SK-N-SH (cell line): Measurements from ENCODE around the gene VAPB.

Experiments
- EP300 ChIP-seq, 2 experiments: IDR thresholded peaks; 2 replicates each; pipeline versions ENCODE4 v1.4.0 to v1.6.1; 2012; ENCODE audit warnings: borderline replicate concordance in 1 of 2, low read depth in 1 of 2, low read length in 1 of 2
- MXI1 ChIP-seq: IDR thresholded peaks from 2 replicates; pipeline ENCODE4 v1.6.1; 2012; ENCODE audit warnings: mild to moderate bottlenecking, low read depth, low read length, improper control_type of control experiment
- POLR2AphosphoS5 ChIP-seq: IDR thresholded peaks from 2 replicates; pipeline ENCODE4 v1.6.1; 2012; ENCODE audit warnings: low read depth, low read length
- TAF1 ChIP-seq: IDR thresholded peaks from 2 replicates; pipeline ENCODE4 v1.6.1; 2012; ENCODE audit warnings: low read depth, mild to moderate bottlenecking, low read length, moderate library complexity, borderline replicate concordance

DNA sequence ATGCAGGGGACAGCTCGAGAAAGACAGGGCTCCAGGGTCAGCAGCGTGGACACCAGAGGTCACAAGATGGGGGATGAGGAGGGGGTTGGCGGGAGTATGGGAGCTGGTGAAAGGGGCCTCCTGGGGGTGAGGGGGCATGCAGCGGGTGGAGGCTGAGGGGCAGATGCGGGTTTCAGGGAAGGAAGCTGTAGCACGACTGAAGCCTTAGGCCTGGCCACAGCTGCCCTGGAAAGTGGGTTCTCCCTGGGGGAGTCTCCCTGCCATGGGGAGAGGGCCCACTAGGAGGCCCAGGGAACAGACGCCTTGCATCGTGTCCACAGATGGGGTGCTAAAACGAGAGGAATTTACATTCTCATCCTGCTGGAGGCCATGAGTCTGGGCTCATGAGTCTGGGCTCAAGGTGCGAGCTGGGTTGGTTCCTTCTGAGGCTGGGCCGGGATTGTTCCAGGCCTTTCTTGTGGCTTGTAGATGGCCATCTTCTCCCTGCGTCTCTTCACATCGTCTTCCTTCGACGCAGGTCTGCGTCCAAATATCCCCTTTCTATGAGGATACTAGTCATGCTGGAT lies 108.1 kb downstream of the VAPB start:
- TF ChIP-seq MXI1 (no peak), EP300 (IDR thresholded peaks at IDR 0.05; ENCODE audit: borderline replicate concordance in 1 of 2, low read depth in 1 of 2, low read length in 1 of 2) (no peak), TAF1 (no peak), POLR2AphosphoS5 (no peak)
